A673 (cell line): Measurements from ENCODE around the gene SHISAL1.

ENCODE experiments used
- CTCF ChIP-seq: fragments of 300-800, 200-600 bp; sonication (generic); conservative IDR thresholded peaks from 2 replicates; pipeline ENCODE4 v1.5.1; 2017; ENCODE audit warnings: low read depth, mild to moderate bottlenecking, antibody characterized with exemption, low read length, moderate library complexity, mixed read lengths
- EZH2 ChIP-seq: fragments of 200-600 bp; sonication (generic); IDR thresholded peaks from 2 replicates; pipeline ENCODE4 v1.6.1; 2017; ENCODE audit warnings: borderline replicate concordance, low read depth, mild to moderate bottlenecking, mixed read lengths, antibody characterized with exemption, low read length; ENCODE audit not compliant: poor library complexity, severe bottlenecking

DNA sequence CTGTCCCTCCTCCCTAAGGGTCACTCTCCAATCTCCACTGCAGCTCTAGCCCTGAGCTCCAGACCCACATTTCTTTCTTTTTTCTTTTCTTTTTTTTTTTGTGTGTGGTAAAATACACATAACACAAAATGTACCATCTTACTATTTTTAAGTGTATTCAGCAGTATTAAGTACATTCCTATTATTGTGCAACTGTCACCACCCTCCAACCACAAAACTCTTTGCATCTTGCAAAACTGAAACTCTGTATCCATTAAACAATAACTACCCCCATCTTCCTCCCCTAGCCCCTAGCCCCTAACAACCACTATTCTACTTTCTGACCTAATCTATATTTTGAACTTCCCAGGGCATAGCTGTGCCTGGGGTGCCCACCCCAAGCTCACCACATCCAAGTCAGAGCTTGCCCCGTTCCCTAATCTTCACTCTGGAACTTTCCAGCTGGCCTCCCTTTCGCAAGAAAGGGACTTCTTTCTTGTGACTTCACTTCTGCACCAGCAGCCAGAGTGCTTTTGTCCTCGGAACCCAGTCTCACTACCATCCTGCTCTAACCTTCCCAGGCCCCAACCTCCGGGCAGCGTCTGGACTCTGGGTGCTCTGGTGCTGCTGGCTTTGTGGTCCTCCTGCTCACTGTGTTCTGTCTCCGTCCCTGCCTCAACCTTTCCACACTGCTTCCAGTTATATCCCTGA lies 101.3 kb downstream of the SHISAL1 start:
- no peak for TF ChIP-seq CTCF
- no peak for TF ChIP-seq EZH2
